H54 (cell line): ENCODE results near the gene PTPRG.

Source experiments
- DNase-seq: peaks from one replicate; pipeline ENCODE4 v3.0.0; 2011; ENCODE audit warnings: low spot score, mixed read lengths; ENCODE audit not compliant: insufficient read length
- FAIRE-seq: peaks from 3 replicates; lab custom pipeline; 2011; peaks lifted over from hg19 to GRCh38; lab: Jason Lieb, UNC
- POLR2A ChIP-seq: IDR thresholded peaks from 2 replicates; pipeline ENCODE4 v1.6.1; 2011; ENCODE audit warnings: low read depth, mild to moderate bottlenecking, low read length

Gene PTPRG

DNA sequence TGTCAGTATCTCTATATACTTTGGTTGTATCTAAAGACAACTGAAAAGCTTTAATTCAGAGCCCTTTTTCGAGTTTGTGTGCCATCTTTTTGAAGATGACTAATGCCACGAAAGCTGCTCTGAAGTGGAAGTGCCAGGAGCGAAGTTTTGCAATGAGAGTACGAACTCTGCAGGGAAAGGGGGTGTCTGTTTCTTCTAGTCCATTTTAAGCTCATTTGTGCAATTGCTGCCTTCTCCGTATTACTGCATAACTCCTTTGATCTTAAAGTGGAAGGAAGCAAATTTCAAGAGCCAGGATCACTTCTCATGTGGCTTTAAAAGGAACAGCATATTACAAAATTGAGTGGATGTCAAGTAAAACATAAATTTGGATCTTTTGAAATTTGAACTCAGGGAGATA lies 566.7 kb downstream of the PTPRG start:
- FAIRE-seq, result no peak
- no peak for DNase-seq
- no peak for TF ChIP-seq POLR2A

DNA sequence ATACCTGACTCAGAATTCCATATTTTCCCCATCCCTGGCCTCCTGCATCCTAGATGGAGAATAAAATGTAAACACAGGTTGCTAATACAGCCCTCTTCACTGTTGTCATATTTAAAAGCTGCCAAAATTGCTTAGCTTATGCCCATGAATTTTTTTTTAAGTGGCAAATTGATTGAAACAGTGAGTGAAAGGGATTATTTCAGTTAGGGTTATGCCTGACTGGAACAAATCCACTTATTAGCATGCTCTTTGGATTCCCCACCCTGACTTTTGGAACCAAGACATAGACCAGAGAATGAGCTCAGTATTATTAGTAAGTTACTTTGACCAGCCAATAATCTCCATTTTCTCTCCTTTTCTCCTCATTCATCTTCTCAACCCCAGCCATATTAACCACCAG lies 567.3 kb downstream of the PTPRG start:
- no peak for TF ChIP-seq POLR2A
- DNase-seq (no peak), FAIRE-seq (no peak)

DNA sequence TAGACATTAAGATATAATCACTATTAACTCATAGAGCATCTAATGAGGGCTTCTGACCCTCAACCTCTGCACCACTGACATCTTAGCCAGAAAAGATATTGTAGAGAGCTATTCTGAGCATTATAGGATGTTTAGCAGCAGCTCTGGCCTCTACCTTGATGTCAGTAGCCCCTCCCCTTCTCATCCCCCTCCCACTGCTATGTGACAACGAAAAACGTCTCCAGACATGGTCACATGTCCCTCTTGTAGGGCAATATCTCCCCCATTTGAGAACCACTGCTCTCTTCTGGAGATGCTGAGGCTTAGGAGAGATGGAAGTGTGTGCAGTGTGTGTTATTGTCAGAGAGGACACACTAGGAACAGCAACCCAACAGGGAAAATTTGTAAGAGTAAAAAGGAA lies 569.7 kb downstream of the PTPRG start:
- no peak for TF ChIP-seq POLR2A
- DNase-seq, result no peak
- no peak for FAIRE-seq

DNA sequence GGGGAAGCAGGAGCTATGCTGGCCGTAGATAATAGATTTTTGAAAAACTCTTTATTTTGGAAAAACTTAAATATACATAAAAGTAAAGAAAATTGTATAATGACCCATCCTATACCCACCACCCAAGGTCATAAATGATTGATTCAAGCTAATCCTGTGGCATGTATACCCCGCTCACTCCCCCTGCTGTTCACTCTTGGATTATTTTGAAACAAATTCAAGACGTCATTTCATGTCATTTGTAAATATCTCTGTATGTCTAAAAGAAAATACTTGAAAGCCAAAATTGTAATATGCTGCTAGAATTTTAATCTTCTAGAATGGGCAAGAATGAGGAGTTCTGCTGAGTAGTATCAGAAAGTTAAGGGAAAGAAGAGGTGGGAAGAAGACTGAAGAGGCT lies 570.2 kb downstream of the PTPRG start:
- DNase-seq (no peak), FAIRE-seq (no peak)
- no peak for TF ChIP-seq POLR2A

GRCh38 chr3:62132027-62132602 lies 570.7 kb downstream of the PTPRG start:
- no peak for FAIRE-seq

DNA sequence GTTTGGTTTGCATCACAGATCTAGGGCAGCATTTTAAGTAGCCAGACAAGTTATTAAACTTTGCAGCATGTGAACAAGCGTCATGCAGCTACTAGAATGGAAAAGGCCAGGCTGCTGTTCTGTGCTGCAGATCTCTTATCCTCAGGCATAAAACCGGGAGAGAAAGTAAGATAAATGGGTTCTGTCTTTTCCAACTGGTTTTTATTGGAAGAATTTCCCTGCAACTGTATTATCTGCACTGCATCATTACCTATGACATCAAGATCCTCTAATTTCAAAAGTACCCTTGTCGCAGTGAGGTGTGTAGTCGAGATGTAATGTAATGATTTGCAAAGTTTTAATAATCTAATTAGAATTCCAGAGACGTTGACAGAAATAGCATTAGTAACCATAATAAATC lies 571.6 kb downstream of the PTPRG start:
- FAIRE-seq, result no peak
- TF ChIP-seq POLR2A, result no peak
- no peak for DNase-seq

More at GRCh38 chr3:62132027-62132602, 570.7 kb downstream of the PTPRG start:
- no peak for TF ChIP-seq POLR2A
- no peak for DNase-seq

DNA sequence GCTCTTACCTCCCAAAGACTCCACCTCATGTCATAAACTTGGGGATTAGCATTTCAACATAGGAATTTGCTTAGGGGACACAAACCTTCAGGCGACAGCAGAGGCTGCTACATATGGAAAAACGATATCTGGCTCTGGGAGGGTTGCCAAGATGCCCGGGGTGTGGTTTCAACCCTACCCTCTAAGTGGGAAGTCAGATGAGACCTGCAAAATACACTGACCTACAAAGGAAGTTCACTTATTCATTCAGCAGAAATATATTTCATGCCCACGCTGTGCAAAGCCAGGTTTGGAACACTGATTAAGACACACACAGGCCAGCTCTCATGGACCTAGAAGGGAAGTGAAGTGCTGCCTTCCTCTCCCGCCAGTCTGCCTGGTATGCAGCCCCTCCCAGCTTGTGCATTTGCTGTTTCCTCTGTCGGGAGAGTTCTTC lies 572.7 kb downstream of the PTPRG start:
- peak; percentile 35 for DNase-seq
- peak; percentile 96 for FAIRE-seq
- no peak for TF ChIP-seq POLR2A

- FAIRE-seq (no peak), DNase-seq (no peak)
- no peak for TF ChIP-seq POLR2A
These were observed 574.4 kb downstream of the PTPRG start for GRCh38 chr3:62135741-62136140.

DNA sequence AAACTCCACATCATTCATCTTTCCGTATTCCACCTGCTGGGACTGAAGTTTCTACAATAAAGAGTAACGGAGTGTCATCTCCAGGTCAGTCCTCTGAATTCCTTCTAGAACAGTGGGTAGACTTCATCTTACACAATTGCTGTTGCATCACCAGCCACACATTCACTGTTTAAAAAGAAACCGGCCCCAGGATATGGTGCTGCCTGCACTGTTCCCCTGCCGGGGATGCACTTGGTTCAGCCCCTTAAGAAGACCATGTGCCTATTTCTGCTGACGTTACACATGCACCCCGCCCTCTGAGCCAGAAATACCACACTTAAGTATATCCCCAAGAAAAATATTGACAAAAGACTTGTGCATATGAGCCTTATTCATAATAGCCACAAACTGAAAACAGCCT lies 578.6 kb downstream of the PTPRG start:
- FAIRE-seq, result no peak
- no peak for TF ChIP-seq POLR2A
- DNase-seq, result no peak

DNA sequence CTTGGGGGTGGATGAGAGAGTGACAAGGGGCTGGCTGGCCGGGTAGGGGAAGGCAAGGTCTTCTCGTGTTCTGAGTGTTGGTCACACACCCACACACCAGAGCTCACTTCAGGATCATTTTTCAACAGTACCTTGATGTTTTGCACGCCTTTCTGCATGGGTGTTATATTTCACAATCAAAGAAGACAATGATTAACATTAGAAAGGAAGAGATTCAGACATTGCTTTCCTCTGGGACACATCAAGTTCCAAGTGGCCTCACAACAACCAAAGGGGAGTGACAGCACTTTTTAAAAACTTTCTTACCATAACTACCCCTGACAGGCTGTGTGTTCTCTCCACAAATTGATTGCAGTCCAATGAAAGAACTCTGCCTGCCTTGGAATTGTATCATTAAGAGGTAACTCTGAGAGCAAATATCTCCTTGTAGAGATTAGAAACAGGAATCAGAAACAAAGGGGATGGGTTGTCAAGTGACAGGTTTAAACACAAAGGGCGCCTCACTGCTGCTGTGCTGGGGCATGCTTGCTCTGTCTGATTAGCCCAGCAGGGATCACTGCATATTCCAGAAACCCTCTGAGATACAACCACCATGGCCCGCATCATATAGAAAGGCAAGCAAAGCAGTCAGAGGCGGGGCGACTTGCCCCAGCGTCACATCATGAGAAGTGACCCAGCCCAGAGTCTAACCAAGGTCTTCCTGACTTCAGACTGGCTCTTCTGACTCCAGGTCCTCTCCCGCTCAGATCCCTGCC lies 581.1 kb downstream of the PTPRG start:
- no peak for TF ChIP-seq POLR2A
- DNase-seq (no peak), FAIRE-seq (no peak)

- no peak for DNase-seq
- FAIRE-seq, result no peak
- TF ChIP-seq POLR2A, result no peak
These were observed 582.6 kb downstream of the PTPRG start for GRCh38 chr3:62143843-62144450.

- no peak for FAIRE-seq
- TF ChIP-seq POLR2A, result no peak
- DNase-seq, result no peak
These were observed 583.1 kb downstream of the PTPRG start for GRCh38 chr3:62144482-62144881.

DNA sequence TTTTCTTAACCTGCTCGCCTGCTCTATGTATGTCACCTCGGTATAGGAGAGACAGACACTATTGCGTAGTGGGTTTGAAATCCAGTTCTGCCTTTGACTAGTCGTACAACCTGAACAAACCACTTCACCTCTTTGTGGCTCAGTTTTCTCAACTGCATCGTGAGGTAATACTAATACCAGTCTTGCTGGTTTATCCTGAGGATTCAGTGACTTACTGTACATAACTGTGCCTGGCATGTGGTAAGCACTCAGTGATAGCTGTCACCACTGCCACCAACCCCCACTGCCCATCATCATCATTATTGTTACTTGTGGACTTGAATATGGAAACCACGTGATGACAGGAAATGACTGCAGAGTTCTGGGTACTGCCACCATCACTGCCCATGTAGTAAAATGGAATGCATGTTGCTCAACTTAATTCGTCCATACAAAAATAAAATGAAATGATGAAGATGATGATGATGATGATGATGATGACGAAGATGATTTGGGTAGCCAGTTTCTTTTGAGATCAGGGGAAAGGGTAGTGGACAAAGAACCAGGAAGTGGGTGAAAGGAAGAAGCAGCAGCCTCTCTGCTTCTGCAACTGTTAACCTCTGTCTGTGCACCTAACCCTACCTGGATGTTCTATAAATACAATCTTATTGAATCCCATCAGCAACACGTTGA lies 583.9 kb downstream of the PTPRG start:
- no peak for TF ChIP-seq POLR2A
- FAIRE-seq (no peak), DNase-seq (no peak)

DNA sequence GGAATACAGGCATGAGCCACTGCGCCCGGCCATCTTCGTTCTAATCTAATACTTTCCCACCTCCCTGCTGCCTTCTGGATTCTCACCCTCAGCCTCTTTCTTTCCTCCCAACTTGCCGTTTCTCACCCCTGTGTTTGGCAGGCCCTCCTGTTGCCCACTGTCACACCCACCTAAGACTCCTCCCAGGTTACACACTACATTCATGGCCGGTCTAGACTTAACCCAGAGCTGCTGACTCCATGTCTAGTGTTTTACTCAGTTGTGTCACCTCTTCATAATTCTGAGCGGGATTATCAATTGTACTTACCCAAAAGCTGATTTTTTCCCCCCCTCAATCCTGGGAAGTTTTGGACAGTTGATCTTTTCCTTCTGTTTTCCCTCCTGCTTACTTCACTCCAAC lies 588.2 kb downstream of the PTPRG start:
- FAIRE-seq (no peak), DNase-seq (no peak)
- no peak for TF ChIP-seq POLR2A
